ENCODE data around the gene ABCA6.
"Not testable (repeated sequence)": the region's sequence is repeated elsewhere in the genome, so short reads cannot be mapped to it uniquely, and the experiment has no call there.

The ABCA6 gene, protein sequence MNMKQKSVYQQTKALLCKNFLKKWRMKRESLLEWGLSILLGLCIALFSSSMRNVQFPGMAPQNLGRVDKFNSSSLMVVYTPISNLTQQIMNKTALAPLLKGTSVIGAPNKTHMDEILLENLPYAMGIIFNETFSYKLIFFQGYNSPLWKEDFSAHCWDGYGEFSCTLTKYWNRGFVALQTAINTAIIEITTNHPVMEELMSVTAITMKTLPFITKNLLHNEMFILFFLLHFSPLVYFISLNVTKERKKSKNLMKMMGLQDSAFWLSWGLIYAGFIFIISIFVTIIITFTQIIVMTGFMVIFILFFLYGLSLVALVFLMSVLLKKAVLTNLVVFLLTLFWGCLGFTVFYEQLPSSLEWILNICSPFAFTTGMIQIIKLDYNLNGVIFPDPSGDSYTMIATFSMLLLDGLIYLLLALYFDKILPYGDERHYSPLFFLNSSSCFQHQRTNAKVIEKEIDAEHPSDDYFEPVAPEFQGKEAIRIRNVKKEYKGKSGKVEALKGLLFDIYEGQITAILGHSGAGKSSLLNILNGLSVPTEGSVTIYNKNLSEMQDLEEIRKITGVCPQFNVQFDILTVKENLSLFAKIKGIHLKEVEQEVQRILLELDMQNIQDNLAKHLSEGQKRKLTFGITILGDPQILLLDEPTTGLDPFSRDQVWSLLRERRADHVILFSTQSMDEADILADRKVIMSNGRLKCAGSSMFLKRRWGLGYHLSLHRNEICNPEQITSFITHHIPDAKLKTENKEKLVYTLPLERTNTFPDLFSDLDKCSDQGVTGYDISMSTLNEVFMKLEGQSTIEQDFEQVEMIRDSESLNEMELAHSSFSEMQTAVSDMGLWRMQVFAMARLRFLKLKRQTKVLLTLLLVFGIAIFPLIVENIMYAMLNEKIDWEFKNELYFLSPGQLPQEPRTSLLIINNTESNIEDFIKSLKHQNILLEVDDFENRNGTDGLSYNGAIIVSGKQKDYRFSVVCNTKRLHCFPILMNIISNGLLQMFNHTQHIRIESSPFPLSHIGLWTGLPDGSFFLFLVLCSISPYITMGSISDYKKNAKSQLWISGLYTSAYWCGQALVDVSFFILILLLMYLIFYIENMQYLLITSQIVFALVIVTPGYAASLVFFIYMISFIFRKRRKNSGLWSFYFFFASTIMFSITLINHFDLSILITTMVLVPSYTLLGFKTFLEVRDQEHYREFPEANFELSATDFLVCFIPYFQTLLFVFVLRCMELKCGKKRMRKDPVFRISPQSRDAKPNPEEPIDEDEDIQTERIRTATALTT (N-terminal part only)

DNA sequence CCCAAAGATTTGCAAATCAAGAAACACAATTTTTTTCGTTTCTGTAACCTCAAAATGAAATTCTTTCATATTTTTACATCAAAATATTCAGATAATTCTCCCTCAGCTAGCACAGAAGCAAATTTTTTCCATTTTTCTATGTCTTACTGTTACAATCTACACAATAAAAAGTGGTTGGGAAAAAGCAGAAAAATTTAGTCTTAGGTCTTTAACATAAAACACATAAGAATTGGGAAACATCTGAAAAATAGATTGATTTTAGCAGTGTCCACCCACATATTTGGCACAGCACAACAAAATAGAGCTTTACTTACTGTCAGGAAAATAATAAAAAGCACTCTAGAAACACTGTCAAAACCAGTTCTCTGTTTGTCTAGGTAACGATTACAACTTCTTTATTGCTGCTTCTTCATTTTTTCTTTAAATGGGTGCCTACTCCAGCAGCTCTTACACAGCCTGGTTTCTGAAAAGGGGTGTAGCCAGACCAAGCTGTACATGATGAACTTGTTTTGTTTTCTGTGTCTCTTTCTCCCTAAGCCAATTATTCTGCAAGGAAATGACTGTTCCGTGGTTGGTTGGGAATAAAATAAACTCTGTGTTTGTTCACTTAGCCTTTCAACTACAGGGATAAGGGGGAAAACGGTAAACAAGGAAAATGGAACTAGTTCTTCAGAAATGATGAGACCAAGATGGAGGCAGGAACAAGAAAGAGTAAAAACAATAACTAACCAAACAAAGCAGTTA, at the start of gene ABCA6:
Gene ABCA6, minus strand, starts transcription at position 465 of the 744 bp plus-strand sequence. CDS start 1,192 bp downstream, outside the sequence.
- no peak for DNase-seq

DNA sequence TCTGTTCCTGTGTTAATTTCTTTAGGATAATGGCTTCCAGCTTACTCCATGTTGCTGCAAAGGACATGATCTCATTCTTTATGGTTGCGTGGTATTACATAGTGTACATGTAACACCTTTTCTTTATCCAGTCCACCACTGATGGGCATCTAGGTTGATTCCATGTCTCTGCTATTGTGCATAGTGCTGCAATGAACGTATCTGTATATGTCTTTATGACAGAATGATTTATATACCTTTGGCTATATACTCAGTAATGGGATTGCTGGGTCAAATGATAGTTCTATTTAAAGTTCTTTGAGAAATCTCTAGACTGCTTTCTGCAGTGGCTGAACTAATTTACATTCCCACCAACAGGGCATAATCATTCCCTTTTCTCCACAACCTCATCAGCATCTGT, 47.1 kb upstream of the ABCA6 start:
- no peak for DNase-seq

DNA sequence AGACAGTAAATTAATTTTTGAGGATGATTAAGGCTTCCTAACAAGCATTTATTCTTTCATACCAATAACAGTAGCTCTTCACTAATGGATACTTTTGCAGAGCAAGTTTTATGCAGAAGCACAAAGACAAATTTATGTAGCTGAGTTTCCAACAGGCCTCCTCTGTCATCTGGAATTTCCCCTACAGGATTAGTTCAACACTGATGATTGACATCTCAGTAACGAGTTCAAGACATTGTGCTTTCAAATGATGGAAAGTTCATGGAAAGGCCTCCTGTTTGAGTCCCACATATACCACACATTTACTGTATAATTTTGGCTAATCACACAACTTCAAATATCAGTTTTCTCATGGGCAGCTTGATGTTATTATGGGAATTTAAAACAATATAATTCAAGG, 46.4 kb upstream of the ABCA6 start:
- DNase-seq, result no peak

DNA sequence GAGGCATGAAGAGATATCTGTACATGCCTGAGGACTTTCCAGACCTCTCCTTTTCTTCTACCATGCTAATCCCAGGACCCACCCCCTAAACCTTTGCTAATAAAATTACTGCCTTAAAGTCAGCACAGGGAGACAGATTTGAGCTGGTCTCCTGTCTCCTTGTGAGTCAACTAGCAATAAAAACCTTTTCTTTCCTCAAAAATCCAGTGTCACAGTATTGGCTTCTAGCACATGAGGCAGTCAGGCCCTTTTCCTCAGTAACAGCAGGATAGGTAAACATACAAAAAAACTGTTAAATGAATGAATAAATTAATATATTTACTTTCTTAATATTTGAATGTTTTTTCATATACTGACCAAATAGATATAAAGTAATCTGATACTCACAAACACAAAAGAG, 45.6 kb upstream of the ABCA6 start:
- DNase-seq, result no peak

DNA sequence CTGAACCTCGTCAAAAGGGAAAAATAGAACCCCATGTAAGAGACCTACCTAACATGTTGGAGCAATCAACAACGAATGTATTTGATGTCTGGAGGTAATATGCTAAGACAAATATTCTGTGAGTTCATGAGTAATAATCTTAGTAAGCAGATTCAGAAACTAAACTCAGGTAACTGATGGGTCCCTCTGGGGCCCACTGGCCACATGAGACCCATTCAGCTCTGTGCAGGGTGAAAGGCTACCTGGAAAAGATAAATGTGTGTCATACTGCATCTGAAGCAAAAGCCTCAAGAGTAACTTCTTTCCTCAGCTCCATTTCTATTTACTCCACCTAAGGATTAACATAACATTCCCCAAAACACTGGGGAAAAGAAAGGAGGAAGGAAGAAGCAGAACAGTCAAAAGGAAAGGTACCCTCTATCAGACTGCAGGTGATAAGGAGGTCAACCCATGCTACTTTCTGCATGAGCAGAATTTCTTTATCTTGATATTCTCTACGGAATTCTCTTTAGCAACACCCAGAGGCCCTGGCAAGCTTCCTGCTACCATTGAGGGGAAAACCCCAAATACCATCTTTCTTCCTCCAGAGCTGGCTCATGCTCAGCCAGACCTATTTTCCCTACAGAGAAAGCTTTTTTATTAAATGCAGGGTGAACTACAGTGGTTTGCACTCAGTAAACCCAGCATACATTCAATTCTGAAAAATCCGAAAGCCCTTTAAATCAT, 37.7 kb upstream of the ABCA6 start:
- DNase-seq, result no peak

DNA sequence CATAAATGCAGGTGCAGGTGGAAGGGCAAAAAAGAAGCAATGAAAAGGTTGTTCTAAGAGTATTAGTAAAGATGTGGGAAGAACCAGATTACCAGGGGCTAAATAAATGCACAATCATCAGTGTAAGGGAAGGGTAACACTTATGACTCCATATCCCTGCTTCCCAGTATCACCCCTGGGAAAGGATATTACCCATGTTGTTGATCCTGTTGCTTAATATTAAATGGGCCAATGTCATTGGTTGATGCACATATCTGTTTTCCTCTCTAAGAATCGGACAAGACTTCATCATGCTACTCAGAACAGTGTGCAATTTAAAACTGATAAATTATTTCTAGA, 34.7 kb upstream of the ABCA6 start:
- no peak for DNase-seq

DNA sequence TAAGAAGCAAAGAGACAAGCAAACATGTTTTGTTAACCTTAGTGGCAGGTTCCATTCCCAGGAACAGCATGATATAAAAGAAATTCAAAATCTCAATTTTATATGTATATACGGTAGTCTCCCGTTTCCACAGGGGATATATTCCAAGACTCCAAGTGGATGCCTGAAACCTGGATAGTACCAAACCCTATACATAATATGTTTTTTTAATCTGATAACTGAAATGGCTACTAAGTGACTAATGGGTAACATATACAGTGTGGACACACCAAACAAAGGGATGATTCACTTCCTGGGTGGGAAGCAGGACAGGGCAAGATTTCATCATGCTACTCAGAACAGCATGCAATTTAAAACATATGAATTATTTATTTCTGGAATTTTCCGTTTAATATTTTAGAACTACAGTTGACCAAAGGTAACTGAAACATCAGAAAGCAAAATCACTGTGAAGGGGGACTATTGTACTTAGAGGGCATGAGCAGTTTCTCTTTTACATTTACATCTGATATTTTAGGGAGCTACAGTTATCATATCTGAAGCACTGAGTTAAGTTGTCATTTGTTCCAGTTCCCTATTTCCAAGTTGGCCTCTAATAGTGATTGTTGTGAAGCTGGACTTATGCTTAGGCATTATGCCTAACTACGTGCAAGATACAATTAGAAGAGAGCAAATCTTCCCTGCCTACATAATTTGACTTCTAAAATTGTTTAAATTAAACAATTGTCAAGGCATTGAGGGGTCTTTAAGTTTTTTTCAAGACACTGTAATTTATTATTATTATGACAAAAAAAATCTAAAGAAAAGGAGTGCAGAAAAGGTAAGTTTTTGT, 34.1 kb upstream of the ABCA6 start:
- no peak for DNase-seq

DNA sequence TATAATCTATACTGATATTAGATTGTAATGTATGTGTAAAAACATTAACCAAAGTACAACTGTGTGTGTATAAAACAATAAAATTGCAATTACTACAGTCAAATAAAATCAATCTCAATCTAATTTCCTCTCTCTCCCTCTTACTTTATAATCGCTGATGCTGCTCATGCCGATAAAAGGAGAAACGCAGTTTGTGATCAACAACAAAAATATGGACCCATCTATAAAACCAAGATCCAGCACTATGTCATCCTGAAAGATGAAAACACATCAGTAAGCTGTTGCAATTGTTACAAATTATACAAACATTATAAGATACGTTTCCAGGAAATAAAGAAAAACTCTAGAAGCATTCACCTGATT, 33.5 kb upstream of the ABCA6 start:
- no peak for DNase-seq

DNA sequence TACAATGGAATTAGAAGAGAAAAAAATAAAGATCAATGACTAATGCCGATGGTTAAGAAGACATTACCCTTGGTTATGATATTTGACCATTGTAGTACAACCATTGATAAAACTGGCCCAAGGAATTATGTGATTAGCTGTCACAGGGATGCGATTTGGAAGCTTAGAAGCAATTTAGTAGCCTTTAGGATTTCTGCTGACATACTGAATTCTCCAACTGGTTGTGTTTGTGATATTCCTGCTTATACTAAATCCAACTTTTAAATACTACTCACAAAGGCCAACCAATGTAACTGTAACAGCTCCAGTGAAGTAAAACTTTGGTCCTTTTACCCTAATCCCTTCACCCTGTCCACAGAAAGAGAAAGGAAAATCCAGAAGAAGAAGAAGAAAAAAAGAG, 31.4 kb upstream of the ABCA6 start:
- no peak for DNase-seq

DNA sequence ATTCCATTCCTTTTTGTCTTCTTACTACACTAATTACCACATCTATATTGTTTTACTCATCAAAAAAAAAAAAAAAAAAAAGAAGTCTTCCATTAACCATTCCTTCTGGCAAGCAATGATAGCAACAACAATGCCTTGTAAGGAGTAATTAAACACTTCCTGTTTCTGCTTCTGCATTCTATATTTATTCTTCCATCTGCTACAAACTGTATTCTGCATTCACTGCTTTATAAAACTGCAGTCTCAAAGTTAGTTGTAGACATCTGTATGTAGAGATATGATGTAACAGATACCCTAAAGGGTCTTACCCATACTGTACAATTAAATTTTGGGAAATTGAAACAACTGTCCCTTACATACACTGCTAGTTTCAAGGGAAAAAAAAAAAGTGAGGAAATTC, 28.7 kb upstream of the ABCA6 start:
- DNase-seq, result no peak

DNA sequence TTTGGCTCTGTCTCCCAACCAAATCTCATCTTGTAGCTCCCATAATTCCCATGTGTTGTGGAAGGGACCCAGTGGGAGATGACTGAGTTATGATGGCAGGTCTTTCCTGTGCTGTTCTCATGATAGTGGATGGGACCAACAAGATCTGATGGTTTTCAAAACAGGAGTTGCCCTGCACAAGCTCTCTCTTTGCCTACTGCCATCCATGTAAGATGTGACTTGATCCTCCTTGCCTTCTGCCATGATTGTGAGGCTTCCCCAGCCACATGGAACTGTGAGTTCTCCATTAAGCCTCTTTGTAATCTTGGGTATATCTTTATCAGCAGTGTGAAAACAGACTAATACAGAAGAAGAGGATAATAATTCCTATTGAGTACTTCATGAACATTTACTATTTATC, 26.9 kb upstream of the ABCA6 start:
- not testable (repeated sequence) for DNase-seq

DNA sequence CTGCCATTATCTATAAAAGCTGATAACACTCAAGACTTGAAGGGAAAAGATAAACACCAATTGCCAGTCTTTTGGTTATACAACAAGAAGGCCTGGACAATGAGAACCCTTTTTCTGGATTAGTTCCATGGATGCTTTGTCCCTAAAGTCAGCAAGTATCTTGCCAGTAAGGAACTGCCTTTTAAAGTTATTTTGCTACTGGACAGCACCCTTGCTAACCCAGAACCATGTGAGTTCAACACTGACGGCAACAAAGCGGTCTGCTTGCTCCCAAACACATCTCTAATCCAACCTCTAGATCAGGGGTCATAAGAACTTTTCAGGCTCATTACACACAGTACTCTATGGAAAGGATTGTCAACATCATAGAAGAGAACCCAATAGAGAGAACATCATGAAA, 25.3 kb upstream of the ABCA6 start:
- DNase-seq, result no peak

DNA sequence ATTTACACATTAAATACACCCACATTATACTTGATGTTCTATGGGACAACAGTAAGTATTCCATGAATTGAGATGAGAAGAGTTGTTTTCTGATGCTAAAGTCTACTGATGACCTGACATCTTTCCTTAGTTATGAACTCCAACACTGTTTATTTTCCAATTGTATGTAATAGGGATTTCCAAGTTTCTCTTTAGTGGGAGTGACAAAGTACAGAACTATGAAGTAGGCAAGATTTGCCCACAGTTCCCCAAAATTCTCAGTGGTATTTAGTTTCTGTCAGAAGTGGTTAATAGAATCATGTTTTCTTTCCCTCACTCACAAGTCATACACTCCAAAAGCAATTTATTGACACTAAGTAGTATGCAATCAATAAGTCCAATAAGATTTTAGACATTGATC, 22.5 kb upstream of the ABCA6 start:
- no peak for DNase-seq

DNA sequence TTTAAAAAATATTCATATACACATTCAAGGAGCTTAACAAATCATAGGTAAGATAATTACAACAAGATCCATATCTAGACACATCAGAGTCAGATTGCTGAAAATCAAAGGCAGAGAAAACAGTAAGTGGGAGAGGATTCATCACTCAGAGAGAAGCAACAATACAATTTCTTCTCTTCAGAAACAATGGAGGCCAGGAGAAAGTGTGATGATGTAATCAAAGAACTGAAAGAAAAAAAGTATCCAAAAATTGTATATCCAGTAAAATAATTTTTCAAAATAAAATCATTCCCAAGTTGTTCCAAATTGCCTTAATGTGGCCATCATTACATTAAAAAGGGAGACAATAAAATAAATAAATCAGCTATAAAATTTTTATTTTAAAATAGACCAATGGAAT, 17.7 kb upstream of the ABCA6 start:
- DNase-seq, result no peak

DNA sequence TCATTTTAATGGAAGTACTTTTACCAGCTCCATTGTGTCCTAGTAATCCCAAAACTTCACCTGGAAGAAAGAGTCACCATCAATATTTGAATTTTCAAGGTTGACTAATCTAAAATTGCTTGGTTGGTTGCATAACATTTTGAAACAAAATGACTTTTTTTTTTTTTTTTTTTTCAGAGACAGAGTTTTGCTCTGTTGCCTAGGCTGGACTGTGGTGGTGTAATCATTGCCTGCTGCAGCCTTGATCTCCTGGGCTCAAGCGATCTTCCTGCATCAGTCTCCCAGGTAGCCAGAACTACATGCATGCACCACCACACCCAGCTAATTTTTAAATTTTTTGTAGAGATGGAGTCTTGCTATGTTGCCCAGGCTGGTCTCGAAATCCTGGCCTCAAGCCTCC, 12.6 kb upstream of the ABCA6 start:
- no peak for DNase-seq

DNA sequence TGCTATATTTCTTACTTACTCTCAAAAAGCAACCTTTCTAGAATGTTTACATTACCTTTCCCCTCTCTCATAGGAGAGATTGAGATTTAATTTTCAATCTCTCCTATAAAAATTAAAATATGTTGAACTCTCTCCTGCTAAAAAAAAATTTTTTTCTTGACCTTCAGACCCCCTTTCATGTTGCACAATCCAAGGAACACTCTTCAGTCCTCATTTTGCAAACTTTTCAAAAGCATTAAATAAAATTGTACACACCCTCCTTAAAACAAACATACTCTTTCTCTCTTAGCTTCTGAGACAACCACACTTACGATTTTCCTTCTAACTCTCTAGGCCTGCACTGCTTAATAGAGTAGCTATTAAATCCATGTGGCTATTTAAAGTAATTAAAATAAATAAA, 8.6 kb upstream of the ABCA6 start:
- no peak for DNase-seq

DNA sequence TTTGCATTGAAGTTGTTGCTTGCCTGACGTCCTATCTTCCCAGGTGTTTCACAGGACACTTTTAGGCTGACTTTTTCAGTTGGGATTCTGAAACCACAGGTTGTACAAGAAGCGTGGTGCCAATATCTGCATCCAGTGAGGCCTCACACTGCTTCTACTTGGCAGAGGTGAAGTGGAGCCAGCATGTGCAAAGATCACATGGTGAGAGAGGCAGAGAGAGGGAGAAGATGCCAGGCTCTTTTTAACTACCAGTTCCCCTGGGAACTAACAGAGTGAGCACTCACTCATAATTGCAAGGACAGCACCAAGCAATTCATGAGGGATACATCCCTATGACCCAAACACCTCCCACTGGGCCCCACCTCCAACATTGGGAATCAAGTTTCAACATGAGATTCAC, 5.8 kb upstream of the ABCA6 start:
- DNase-seq, result no peak

DNA sequence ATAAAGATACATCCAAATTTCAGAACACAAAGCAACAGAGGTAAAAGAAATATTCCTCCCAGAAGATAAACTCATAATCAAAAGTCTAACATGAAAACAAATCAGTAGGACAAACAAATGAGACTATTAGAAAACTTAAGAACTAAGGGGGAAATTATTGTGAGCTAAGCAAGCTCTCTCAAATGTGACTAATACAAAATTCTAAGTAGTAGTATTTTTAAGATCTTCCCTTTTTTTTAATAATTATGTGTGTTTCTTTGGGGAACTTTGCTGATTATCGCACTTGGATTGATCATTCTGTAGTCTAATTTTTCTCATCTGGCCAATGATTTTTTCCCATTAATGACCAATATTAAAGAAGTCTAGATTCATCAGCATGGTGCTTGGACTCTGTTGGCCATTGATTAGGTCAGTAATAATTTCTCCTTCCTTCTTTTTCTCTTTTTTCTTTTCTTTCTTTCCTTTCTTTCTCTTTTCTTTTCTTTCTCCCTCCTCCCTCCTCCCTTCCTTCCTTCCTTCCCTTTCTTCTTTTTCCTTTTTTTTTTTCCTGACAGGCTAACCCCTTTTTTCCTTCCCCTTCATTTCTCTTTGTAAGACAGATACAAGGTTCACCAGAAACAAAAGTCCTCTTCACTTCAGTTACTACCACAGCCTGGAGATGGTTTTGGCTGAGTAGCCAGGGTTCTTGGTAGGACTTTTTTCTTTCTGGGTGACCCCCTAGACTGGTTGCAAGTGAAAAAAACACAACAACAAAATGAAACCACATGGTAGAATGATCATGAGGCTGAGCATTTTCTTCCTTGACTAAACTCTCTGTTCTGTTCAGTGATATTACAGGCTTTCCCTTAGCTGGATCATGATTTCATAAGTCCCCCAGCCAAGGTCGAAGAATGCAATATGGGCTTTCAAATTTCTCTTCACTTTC, 2.9 kb upstream of the ABCA6 start:
- no peak for DNase-seq

DNA sequence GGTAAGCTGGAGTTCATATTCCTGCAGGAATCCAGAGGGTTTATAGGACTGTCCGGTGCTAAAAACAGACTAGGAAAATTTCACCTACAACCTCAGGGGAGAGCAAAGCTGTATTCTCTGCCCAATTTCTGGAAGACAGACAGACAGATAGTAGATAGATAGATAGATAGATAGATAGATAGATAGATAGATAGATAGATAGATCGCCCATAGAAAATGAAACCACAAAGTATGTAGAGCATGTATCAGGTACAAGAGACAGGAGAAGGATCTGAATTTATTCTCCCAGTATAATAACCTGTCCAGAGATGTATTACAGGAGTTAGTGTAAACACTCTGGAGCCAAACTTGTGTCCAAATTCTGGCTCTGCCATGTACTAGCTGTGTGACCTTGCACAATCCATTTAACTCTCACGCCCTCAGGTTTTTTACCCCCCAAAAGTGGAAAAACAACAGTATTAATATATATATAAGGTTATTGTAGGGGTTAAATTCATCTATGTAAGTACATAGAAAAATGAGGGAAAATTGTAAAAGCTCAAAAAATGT, 2.1 kb upstream of the ABCA6 start:
- no peak for DNase-seq

DNA sequence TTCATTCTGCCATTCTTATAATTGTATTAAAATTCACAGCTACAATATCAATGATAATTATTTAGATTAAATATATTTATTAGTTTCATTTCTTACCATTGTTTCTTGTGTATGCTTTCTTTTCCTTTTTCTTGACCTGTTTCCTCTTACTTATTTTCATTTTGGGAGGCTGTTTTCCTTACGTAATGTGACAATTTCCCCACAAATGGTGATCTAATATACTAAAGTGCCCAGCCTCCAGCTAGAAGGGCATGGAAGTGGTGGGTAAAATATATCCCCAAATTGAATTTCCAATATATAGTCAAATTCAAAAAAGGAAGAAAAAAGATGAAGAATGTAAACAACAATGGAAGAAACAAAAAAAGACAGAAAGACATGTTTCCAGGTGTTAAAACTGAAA, 1.5 kb upstream of the ABCA6 start:
- DNase-seq, result no peak

Measured in NCI-H774 (cell line).